Epidermal melanocyte (primary cell): Measurements from ENCODE around the gene STEAP1B.
"Not testable (repeated sequence)": the region's sequence is repeated elsewhere in the genome, so short reads cannot be mapped to it uniquely, and the experiment has no call there.

Experiments
- DNase-seq: peaks from one replicate; pipeline ENCODE4 v3.0.0; 2011; ENCODE audit warnings: low spot score; ENCODE audit not compliant: insufficient read length

The STEAP1B gene

GRCh38 chr7:22499044-22499443 is 944 bp downstream of the STEAP1B start:
- DNase-seq: no peak

DNA sequence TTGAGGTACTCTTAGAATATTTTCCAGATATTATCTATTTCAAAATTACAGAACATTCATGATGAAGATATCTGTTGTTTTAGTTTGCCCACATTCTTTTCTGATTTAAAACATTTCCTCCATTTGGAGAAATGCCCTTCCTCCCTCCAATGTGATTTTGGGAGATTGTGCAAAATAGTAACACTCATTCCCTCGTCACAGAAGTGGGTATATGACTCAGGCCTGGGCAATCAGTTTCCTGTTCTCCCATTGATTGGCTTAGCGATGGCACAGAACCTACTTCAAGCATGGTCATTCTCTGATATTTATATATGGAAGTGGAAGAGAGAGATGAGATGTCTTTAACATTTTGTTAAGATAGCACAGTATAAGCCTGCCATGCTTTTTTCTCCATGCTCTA is 3.1 kb downstream of the STEAP1B start:
- DNase-seq: not testable (repeated sequence)

DNA sequence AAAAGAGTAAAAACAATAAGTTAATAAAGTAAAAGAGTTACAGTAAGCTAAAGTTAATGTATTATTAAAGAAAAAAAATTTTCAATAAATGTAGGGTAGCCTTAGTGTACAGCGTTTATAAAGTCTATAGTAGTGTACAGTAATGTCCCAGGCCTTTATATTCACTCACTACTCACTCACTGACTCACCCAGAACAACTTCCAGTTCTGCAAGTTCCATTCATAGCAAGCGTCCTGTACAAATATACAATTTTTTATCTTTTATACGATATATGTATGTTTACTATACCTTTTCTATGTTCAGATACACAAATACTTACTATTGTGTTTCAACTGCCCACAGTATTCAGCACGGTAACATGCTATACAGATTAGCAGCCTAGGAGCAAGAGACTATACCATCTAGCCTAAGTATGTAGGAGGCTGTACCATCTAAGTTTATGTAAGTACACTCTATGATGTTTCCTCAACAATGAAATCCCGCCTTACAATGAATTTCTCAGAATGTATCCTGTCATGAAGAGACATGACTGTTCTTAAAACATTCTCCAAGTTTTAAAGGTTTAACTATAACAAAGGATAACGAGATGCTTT is 3.6 kb downstream of the STEAP1B start:
- DNase-seq: not testable (repeated sequence)

DNA sequence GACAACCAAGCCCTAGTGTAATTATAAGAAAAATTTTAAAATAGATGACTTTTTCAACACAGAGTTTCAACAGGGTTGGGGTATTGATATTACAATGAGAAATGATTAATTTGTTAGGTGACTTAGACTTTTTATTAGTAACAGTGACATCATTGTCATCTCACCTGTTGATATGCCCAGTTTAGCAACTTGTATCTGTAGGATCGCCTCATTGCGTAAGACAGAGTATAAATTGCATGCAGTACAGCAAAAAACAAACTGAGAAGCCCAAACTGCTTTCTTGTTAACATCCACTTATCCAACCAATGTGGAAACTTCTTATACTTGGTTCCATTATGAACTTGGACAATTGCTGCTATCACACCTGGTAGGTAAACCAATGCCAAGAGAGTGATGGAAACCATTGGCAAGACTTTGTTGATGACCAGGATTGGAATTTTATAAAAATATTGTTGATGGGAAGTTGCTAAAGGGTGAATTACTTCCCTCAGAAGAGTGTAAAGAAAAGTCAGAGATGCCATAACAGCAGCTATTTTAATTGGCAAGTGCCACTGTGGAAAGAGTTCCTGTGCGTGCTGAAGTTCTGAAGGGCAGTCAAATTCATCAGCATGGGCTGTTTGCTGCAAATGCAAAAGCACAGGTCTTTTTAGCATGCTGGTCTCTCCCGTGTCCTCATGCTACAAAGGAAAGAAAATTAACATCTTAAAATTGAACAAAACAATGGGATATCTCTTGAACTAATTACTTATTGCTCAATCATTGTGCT is 6.6 kb downstream of the STEAP1B start:
- not testable (repeated sequence) for DNase-seq

GRCh38 chr7:22488643-22489462 is 11.1 kb downstream of the STEAP1B start:
- peak; percentile 74 for DNase-seq

DNA sequence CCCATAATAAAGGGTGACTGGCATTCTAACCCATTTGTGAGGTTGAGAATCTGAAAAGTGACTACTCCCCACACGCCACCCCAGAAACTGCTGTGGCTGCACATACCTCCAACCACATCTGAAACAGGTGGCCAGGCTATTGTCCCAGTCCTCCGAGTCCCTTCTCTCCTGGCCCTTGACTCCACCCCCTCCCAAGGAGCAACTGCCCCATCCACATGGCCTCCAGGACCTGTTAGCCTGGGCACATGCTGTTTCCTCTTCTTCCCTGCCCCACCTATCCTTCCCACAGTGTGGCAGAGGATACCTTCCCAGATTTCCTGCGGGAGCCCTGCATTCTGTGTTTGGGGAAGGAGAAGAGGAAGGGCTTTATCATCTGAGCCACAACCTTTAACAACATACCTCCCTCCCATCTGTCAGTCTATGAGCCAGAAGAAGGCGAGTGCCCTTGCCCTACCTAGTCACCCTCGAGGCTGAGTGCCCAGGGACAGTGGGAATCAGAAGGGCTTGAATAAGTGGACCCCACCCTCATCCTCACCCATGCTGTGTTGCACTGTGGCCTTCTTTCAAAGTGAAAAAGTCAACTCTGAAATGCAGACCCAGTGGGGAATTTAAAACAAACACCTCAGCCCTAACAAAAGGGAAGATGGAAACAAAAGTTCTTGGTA is 11.9 kb downstream of the STEAP1B start:
- no peak for DNase-seq

DNA sequence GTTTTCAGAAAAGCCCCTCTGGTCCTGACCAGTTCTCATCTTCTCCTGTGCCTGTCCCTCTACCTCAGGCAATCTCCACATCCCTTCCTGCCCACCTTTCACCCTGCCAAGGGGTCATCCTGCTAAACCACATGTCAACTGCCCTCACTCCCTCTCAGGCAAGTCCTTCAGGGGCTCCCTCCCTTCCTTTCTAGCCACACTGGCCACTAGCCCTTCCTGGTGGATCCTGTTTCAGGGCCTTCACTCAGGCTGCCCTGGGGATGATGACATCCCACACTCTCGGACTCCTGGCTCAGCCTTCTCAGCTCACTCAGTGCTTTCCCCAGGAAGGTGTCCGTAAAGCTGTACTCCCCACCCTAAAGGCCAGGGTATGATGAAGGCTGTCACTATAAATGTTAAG is 13.4 kb downstream of the STEAP1B start:
- DNase-seq: no peak

GRCh38 chr7:22485189-22485588 is 14.8 kb downstream of the STEAP1B start:
- no peak for DNase-seq

- DNase-seq: no peak
Measured at GRCh38 chr7:22482503-22482902, 17.5 kb downstream of the STEAP1B start.

DNA sequence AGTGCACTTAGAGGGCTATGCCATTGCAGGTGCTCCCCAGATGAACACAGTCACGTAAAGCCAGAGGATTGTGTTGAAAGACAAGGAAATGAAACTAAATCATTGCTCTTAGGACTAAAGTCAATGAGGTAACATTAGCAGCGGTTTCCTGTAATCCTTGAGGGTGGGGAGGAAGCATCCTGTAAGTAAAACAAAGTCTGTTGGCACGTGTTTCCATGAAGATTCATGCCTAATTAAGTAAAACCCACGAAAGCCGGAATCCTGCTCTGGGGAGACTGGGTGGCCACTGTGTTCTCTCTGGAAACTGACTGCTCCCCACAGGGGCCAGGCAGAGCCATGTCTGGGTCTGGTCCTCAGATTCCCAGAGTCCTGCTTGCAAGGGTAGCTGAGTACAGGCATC is 18.3 kb downstream of the STEAP1B start:
- no peak for DNase-seq

DNA sequence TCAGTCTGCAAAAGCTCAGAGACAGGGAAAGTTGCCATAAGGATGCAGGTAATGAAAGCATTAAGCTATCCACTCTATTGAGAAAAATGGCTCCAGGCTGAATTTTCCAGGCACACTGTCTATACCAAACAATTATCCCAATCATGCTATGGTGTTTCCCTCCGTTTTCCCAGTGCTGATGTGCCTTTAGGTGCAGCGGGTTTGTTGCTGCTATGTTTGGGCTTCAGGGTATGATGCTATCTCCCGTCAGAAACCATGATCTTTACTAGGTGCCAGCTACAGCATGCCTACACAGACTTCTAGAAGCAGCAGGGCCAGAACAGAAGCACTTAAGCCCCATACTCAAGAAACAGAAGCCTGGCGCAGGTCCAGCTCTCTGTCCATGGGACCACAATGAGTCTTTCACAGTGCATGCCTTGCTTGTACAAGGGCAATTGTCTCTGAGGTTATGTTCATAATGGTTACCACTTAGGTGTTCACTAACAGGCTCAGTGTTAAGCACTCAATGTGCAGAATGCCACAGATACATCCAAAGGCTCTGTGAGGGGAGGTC is 19.4 kb downstream of the STEAP1B start:
- DNase-seq: no peak

DNA sequence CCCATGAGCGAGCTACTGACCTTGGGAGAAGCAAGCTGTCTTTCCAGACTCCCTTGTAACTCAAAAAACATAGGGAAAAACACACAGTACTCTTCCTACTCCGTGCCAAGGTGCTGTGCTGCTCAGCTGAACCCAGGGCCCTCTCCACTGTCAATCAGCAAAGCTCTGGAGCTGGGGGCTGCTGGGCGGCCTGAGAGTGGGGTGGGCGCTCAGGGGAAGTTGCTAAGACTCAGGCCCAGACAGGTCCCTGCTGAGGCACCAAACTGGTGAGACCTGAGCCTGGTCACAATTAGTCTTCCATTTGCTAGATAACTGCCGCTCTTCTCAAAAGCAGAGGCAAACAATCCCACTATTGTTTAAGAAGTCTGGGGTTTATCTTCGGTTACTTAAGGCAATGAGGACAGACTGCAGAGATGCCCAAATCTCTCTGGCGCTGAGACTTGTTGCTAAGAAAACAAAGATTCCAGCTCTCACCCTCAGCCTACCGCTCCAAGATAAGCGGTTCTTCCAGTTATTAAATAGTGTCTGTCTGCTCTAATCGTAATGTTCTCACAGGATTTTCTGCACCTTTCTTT is 22.0 kb downstream of the STEAP1B start:
- DNase-seq: no peak

- DNase-seq: no peak
Measured at GRCh38 chr7:22477262-22477661, 22.7 kb downstream of the STEAP1B start.

GRCh38 chr7:22476824-22477223 is 23.2 kb downstream of the STEAP1B start:
- no peak for DNase-seq

DNA sequence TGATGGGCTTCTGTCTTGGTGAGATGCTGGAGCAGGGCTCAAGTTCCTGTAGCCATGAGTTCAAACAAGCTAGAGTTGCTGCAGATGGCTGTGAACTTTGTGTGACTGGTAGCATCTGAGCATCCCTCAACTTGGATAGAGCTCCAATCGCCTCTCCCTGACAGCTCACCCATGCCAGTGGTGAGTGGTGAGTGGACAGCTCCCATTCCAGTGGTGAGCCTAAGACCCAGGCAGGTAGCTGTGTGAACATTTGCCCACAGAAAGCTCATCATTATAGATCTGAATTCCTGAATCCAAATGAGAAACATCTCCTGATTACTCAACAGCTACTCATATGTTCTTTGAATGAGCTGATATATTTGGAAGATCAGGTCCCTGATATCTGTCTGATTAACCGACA is 25.3 kb downstream of the STEAP1B start:
- DNase-seq: no peak

- no peak for DNase-seq
Measured at GRCh38 chr7:22470981-22471380, 29.0 kb downstream of the STEAP1B start.

DNA sequence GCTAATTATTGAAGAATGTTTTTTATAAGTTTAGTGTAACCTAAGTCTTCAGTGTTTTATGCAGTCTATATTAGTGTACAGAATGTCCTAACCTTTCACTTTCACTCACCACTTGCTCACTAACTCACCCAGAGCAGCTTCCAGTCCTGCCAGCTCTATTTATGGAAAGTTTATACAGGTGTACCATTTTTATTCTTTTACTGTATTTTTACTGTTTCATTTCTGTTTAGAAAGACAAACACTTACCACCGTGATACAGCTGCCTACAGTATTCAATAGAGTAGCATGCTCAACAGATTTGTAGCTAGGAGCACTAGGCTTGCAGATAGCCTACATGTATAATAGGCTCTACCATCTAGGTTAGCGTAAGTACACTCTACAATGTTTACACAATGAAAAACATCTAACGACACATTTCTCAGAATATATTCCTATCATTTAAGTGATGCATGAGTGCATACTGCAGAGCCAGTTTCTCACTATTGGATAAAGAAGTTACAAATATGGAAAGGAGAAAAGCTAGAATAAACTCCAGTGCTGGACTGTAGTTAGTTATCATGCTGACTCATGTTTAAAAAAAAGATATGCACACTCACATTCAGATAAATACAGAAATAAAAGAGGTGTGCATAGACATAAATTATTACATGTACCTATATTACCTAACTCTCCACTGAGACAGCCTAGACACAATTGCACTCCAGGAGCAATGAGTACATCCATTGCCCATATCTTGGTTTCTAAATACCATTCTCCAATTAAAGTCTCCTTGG is 30.4 kb downstream of the STEAP1B start:
- no peak for DNase-seq

DNA sequence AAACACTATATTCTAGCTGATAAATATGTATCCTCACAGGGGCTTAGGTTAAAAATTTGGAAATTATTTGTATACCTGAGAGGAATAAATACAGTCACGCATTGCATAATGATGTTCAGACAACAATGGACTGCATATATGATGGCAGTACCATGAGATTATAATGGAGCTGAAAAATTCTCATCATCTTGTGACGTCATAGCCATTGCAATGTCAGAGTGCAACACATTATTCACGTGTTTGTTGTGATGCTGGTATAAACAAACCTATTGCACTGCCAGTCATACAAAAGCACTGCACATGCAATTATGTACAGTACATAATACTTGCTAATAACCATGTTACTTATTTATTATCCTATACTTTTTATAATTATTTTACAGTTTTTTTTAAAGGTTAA is 31.4 kb downstream of the STEAP1B start:
- no peak for DNase-seq

DNA sequence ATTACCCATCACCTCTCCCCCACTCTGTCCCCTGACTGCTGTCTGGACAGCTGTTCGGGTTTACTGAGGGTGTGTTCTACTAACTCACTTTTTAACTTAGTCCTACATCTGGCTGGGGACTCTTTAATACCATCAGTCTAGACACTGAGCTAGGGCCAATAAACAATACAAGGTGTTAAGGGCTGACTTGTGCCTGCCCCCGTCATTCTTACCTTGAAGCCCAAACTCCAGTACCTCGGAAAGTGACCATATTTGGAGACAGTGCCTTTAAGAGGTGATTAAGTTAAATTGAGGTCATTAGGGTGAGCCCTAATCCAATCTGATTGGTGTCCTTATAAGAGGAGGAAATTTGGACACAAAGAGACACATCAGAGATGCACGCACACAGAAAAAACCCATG is 35.7 kb downstream of the STEAP1B start:
- DNase-seq: no peak

- DNase-seq: no peak
Measured at GRCh38 chr7:22460363-22460988, 39.5 kb downstream of the STEAP1B start.
